NCI-H1105 treated with DMSO at 0.1 percent for 48 hours (cell line): Measurements from ENCODE around the gene MOCOS.
A peak's percentile ranks its signal among the peaks of the same experiment; 100 is the strongest.
"Not testable (repeated sequence)": the region's sequence is repeated elsewhere in the genome, so short reads cannot be mapped to it uniquely, and the experiment has no call there.

Source experiments
- DNase-seq: peaks from one replicate; lab custom pipeline; 2025; lab: John Stamatoyannopoulos, UW

Gene MOCOS

GRCh38 chr18:36187193-36187825 lies at the start of gene MOCOS:
Gene MOCOS (plus strand): TSS chr18:36187497. CDS start chr18:36187540, 43 bp downstream.
- DNase-seq: no peak

- peak; percentile 24 for DNase-seq
Measured at GRCh38 chr18:36139245-36139644, 48.1 kb upstream of the MOCOS start.

- no peak for DNase-seq
Measured at GRCh38 chr18:36141576-36141975, 45.7 kb upstream of the MOCOS start.

GRCh38 chr18:36142751-36143150 lies 44.5 kb upstream of the MOCOS start:
- DNase-seq: no peak

GRCh38 chr18:36143391-36143790 lies 43.9 kb upstream of the MOCOS start:
- no peak for DNase-seq

GRCh38 chr18:36149514-36150289 lies 37.6 kb upstream of the MOCOS start:
- DNase-seq: no peak

GRCh38 chr18:36152781-36153180 lies 34.5 kb upstream of the MOCOS start:
- no peak for DNase-seq

- no peak for DNase-seq
Measured at GRCh38 chr18:36153203-36153602, 34.1 kb upstream of the MOCOS start.

- DNase-seq: no peak
Measured at GRCh38 chr18:36153771-36154170, 33.5 kb upstream of the MOCOS start.

- no peak for DNase-seq
Measured at GRCh38 chr18:36155851-36156757, 31.2 kb upstream of the MOCOS start.

- no peak for DNase-seq
Measured at GRCh38 chr18:36157441-36157840, 29.9 kb upstream of the MOCOS start.

GRCh38 chr18:36158266-36158867 lies 28.9 kb upstream of the MOCOS start:
- no peak for DNase-seq

- DNase-seq: no peak
Measured at GRCh38 chr18:36160959-36161371, 26.3 kb upstream of the MOCOS start.

- DNase-seq: no peak
Measured at GRCh38 chr18:36162981-36163380, 24.3 kb upstream of the MOCOS start.

GRCh38 chr18:36167692-36168218 lies 19.5 kb upstream of the MOCOS start:
- no peak for DNase-seq

GRCh38 chr18:36168296-36168695 lies 19.0 kb upstream of the MOCOS start:
- DNase-seq: not testable (repeated sequence)

- no peak for DNase-seq
Measured at GRCh38 chr18:36169938-36170337, 17.4 kb upstream of the MOCOS start.

- no peak for DNase-seq
Measured at GRCh38 chr18:36175481-36175880, 11.8 kb upstream of the MOCOS start.

- DNase-seq: no peak
Measured at GRCh38 chr18:36176177-36176584, 11.1 kb upstream of the MOCOS start.

GRCh38 chr18:36176711-36177110 lies 10.6 kb upstream of the MOCOS start:
- DNase-seq: no peak

GRCh38 chr18:36177913-36178312 lies 9.4 kb upstream of the MOCOS start:
- no peak for DNase-seq
